B cell (primary cell): ENCODE results near the gene OPN4. TPM values are rescaled to one million over a fixed set of nuclear protein-coding genes. Genes with fewer than 3 reads are reported as not detected.

Experiments
- ATAC-seq: fragments of 200-7000 bp; cut with Tn5 transposase; one replicate; pipeline ENCODE4 v1.10.0; 2021; ENCODE audit warnings: low read depth, mild to moderate bottlenecking, moderate number of reproducible peaks, moderate library complexity
- CTCF ChIA-PET: fragments of 350-600 bp; sonication (Branson Sonifier 250); formaldehyde crosslinking; loops from one replicate; lab custom pipeline; 2021; ENCODE audit warnings: antibody characterized with exemption, inconsistent platforms; lab: Charles Lee
- POLR2A ChIA-PET: fragments of 350-600 bp; sonication (Branson Sonifier 250); formaldehyde crosslinking; loops from one replicate; lab custom pipeline; 2021; ENCODE audit warnings: antibody characterized with exemption; lab: Charles Lee
- DNase-seq: peaks from one replicate; pipeline ENCODE4 v3.0.0; 2013
- H2AFZ ChIP-seq: 2 replicates; pipeline ENCODE4 v1.6.1; 2012; ENCODE audit warnings: mild to moderate bottlenecking, low read depth, low read length; ENCODE audit not compliant: insufficient read depth, poor library complexity, severe bottlenecking
- H3K27ac ChIP-seq, 2 donors: 1 replicate in 1 of 2; 2 replicates in 1 of 2; pipeline ENCODE4 v1.5.1; 2012 to 2013; ENCODE audit warnings: low read length in 2 of 2, mild to moderate bottlenecking in 2 of 2, moderate library complexity in 1 of 2
- H3K27me3 ChIP-seq, 4 experiments: fragments of 200-600 bp in 1 of 4; sonication (generic) in 1 of 4; replicated peaks in 1 of 4; 1 replicate in 2 of 4; 2 replicates in 2 of 4; pipeline versions ENCODE4 v1.6.1 to v1.7.0; 2013 to 2016; ENCODE audit warnings: low read length in 3 of 4, mild to moderate bottlenecking in 2 of 4, mixed read lengths in 1 of 4, moderate library complexity in 1 of 4; ENCODE audit not compliant: insufficient read depth in 4 of 4, control insufficient read depth in 3 of 4; ENCODE audit errors: control extremely low read depth in 1 of 4
- H3K36me3 ChIP-seq, 2 experiments: replicated peaks in 1 of 2; 1 replicate in 1 of 2; 2 replicates in 1 of 2; pipeline versions ENCODE4 v1.6.1 to v1.7.1; 2013; ENCODE audit warnings: low read length in 1 of 2; ENCODE audit not compliant: insufficient read depth in 2 of 2, control insufficient read depth in 1 of 2; ENCODE audit errors: control extremely low read depth in 1 of 2, extremely low read depth in 1 of 2
- H3K4me1 ChIP-seq, 2 donors: fragments of 200-600 bp in 1 of 2; sonication (generic) in 1 of 2; 1 replicate in 1 of 2; 2 replicates in 1 of 2; pipeline versions ENCODE4 v1.5.1 to v1.6.1; 2013 to 2017; ENCODE audit warnings: low read length in 2 of 2; ENCODE audit not compliant: control insufficient read depth in 2 of 2, insufficient read depth in 2 of 2
- H3K4me2 ChIP-seq: replicated peaks from 2 replicates; pipeline ENCODE3; 2012; ENCODE audit warnings: mild to moderate bottlenecking, low read depth, low read length; ENCODE audit not compliant: poor library complexity, severe bottlenecking
- H3K4me3 ChIP-seq, 5 experiments: fragments of 200-600 bp in 1 of 5; sonication (generic) in 1 of 5; 1 replicate in 3 of 5; 2 replicates in 2 of 5; pipeline versions ENCODE4 v1.5.1 to v1.7.0; 2011 to 2016; ENCODE audit warnings: low read length in 4 of 5, mild to moderate bottlenecking in 4 of 5, low read depth in 2 of 5, control low read depth in 1 of 5, moderate library complexity in 1 of 5; ENCODE audit not compliant: insufficient read depth in 1 of 5; ENCODE audit errors: control extremely low read depth in 1 of 5, extremely low read depth in 1 of 5
- H3K79me2 ChIP-seq: fragments of 200-600 bp; sonication (generic); one replicate; pipeline ENCODE4 v1.6.0; 2016; ENCODE audit warnings: low read length; ENCODE audit not compliant: control insufficient read depth, insufficient read depth
- H3K9ac ChIP-seq: fragments of 200-600 bp; sonication (generic); 2 replicates; pipeline ENCODE4 v1.6.1; 2017; ENCODE audit warnings: mild to moderate bottlenecking, low read length, moderate library complexity
- H3K9me3 ChIP-seq, 3 donors: one replicate each; pipeline versions ENCODE4 v1.6.1 to v1.7.1; 2013; ENCODE audit warnings: low read length in 2 of 3; ENCODE audit not compliant: control insufficient read depth in 2 of 3, insufficient read depth in 1 of 3; ENCODE audit errors: control extremely low read depth in 1 of 3
- H4K20me1 ChIP-seq: 2 replicates; pipeline ENCODE4 v1.6.0; 2012; ENCODE audit warnings: mild to moderate bottlenecking, low read length; ENCODE audit not compliant: insufficient read depth, control insufficient read depth, poor library complexity, severe bottlenecking
- H3K27ac Mint-ChIP-seq: one replicate; pipeline ENCODE4 v1.8.0; 2021; ENCODE audit warnings: mixed read lengths
- H3K27me3 Mint-ChIP-seq: one replicate; pipeline ENCODE4 v1.8.0; 2021; ENCODE audit warnings: mixed read lengths
- H3K4me1 Mint-ChIP-seq: one replicate; pipeline ENCODE4 v1.8.0; 2021; ENCODE audit warnings: mixed read lengths
- H3K4me3 Mint-ChIP-seq: one replicate; pipeline ENCODE4 v1.8.0; 2021; ENCODE audit warnings: mixed read lengths
- H3K9me3 Mint-ChIP-seq: one replicate; pipeline ENCODE4 v1.8.0; 2022; ENCODE audit warnings: mixed read lengths; ENCODE audit not compliant: insufficient read depth
- CTCF ChIP-seq: fragments of 200-600 bp; IDR thresholded peaks from one replicate; pipeline ENCODE4 v1.8.0; 2022; ENCODE audit warnings: antibody characterized with exemption, mild to moderate bottlenecking
- EZH2 ChIP-seq: IDR thresholded peaks from 2 replicates; pipeline ENCODE4 v1.6.1; 2012; ENCODE audit warnings: borderline replicate concordance, low read depth, mild to moderate bottlenecking, moderate library complexity, low read length; ENCODE audit not compliant: insufficient read depth, poor library complexity, severe bottlenecking
- WGBS: methylation state at CpG from one replicate; pipeline ENCODE4 v1.1.5; 2013; ENCODE audit warnings: missing lambda C conversion rate; ENCODE audit not compliant: insufficient coverage; 5-methylcytosine and 5-hydroxymethylcytosine counted together
- intact Hi-C: fragments of 100-400 bp; cut with micrococcal nuclease; formaldehyde crosslinking; loops from one replicate; pipeline ENCODE4 v1.10.0; 2022
- polyA plus RNA-seq: library from polyadenylated mRNA; depleted of rRNA; stranded (reverse); fragments of >200 nt; gene quantifications from 2 replicates; pipeline ENCODE4 v1.2.3, GENCODE V29; 2012
- total RNA-seq, 2 donors: library from RNA; stranded (reverse); fragments of 120-200 nt in 1 of 2; gene quantifications; 1 replicate in 1 of 2; 2 replicates in 1 of 2; pipeline versions ENCODE4 v1.2.3 to v1.2.4, GENCODE V29; 2013 to 2022

Gene OPN4
- total and polyA plus RNA-seq, 2 donors (not counting 1 experiment from before 2014, with no cell fraction given), result not detected

DNA sequence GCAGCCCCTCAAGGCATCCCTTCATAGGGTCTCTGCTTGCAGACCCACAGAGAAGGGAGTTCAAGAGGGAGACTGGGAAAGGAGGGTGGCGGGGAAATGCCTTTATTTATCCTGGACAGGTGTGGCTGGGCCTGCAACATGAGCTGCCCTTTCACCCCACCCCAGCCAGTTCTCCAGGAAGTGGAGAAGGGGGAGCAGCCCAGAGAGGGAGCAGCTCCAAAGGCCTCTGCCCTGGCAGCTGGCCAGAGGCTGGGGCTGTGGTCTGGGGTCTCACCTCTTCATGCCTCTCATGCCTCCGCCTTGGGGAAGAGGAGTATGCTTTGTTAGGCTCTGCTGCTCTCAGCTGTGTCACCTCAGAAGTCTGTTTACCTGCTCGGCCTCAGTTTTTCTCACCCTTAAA, 17.1 kb downstream of the OPN4 start:
- no peaks in the 10 kb centered on the region for H3K9me3 Mint-ChIP-seq
- H3K9me3 ChIP-seq, result no peaks in the 10 kb centered on the region
- ChIA-PET POLR2A (no interaction called here), CTCF (no interaction called here)
- H3K4me2 ChIP-seq, result no peak overlapping the region
- no peak overlapping the region for H3K27ac Mint-ChIP-seq
- TF ChIP-seq CTCF (no peak), EZH2 (no peak)
- no peak overlapping the region for H3K9ac ChIP-seq
- WGBS, result 69% methylated on average over 2 of the region's 3 CpGs
- no peak overlapping the region for H2AFZ ChIP-seq
- no peaks in the 10 kb centered on the region for H3K79me2 ChIP-seq
- H3K36me3 ChIP-seq, result no peaks in the 10 kb centered on the region
- H3K27me3 ChIP-seq, result peaks cover 0 to 3% (median 1%) of the 10 kb centered on the region in 4 experiments
- no peak overlapping the region for H3K4me3 ChIP-seq
- ATAC-seq (no peak), DNase-seq (no peak)
- H3K27ac ChIP-seq, result no peak overlapping the region
- no peaks in the 10 kb centered on the region for H4K20me1 ChIP-seq
- H3K4me1 ChIP-seq, result peaks cover 0 to 5% of the 10 kb centered on the region in 2 donors
- peaks cover 6% of the 10 kb centered on the region for H3K4me1 Mint-ChIP-seq
- intact Hi-C loops, result no loop called here
- H3K4me3 Mint-ChIP-seq, result no peak overlapping the region
- peaks cover 6% of the 10 kb centered on the region for H3K27me3 Mint-ChIP-seq

GRCh38 chr10:86671985-86672710, 17.8 kb downstream of the OPN4 start:
- 53% methylated on average over 9 of the region's 12 CpGs for WGBS
- no peaks in the 10 kb centered on the region for H3K9me3 ChIP-seq
- H4K20me1 ChIP-seq, result no peaks in the 10 kb centered on the region
- H3K79me2 ChIP-seq, result no peaks in the 10 kb centered on the region
- no peak overlapping the region for H2AFZ ChIP-seq
- ATAC-seq (no peak), DNase-seq (no peak)
- no peak for TF ChIP-seq EZH2
- no peak for TF ChIP-seq CTCF
- no peak overlapping the region for H3K4me2 ChIP-seq
- H3K27me3 Mint-ChIP-seq, result peaks cover 6% of the 10 kb centered on the region
- no peak overlapping the region for H3K27ac ChIP-seq
- peaks cover 0 to 3% (median 1%) of the 10 kb centered on the region in 4 experiments for H3K27me3 ChIP-seq
- ChIA-PET CTCF (no interaction called here), POLR2A (no interaction called here)
- intact Hi-C loops, result no loop called here
- no peaks in the 10 kb centered on the region for H3K36me3 ChIP-seq
- H3K4me3 Mint-ChIP-seq, result no peak overlapping the region
- no peak overlapping the region for H3K27ac Mint-ChIP-seq
- no peaks in the 10 kb centered on the region for H3K9me3 Mint-ChIP-seq
- H3K4me1 Mint-ChIP-seq, result peaks cover 6% of the 10 kb centered on the region
- no peak overlapping the region for H3K9ac ChIP-seq
- H3K4me3 ChIP-seq, result no peak overlapping the region
- peaks cover 0 to 5% of the 10 kb centered on the region in 2 donors for H3K4me1 ChIP-seq
